Brain microvascular endothelial cell (primary cell): Measurements from ENCODE around the gene TUT7.
A peak's percentile ranks its signal among the peaks of the same experiment; 100 is the strongest.

ENCODE experiments used
- DNase-seq: peaks from one replicate; pipeline ENCODE4 v3.0.0-alpha.2; 2020
- H3K27ac ChIP-seq: fragments of 250-450 bp; sonication (Bioruptor Pico); 2 replicates; pipeline ENCODE4 v1.5.1; 2020; ENCODE audit warnings: mild to moderate bottlenecking, moderate library complexity
- H3K27me3 ChIP-seq: fragments of 250-450 bp; sonication (Bioruptor Pico); replicated peaks from 2 replicates; pipeline ENCODE4 v1.5.1; 2020; ENCODE audit warnings: mild to moderate bottlenecking
- H3K36me3 ChIP-seq: fragments of 250-450 bp; sonication (Bioruptor Pico); replicated peaks from 2 replicates; pipeline ENCODE4 v1.5.1; 2020; ENCODE audit warnings: mild to moderate bottlenecking
- H3K4me3 ChIP-seq: 2 replicates; pipeline ENCODE4 v1.5.1; 2011; ENCODE audit warnings: low read depth, mild to moderate bottlenecking, control low read depth, low read length, moderate library complexity
- CTCF ChIP-seq: IDR thresholded peaks from 2 replicates; pipeline ENCODE4 v1.5.1; 2011; ENCODE audit warnings: low read depth, mild to moderate bottlenecking, moderate library complexity, low read length, control low read depth, inconsistent platforms; ENCODE audit errors: missing control alignments
- in situ Hi-C: cut with HindIII; loops from 2 replicates; pipeline ENCODE4 v1.10.0; 2017; ENCODE audit warnings: low sequenced_read_pairs, low pct_ligation_motif_present

The TUT7 gene

GRCh38 chr9:86351880-86352279, 2.3 kb downstream of the TUT7 start:
- Histone ChIP-seq H3K27me3 (no peaks in the 10 kb centered on the region), H3K27ac (no peak overlapping the region), H3K36me3 (peaks cover 2% of the 10 kb centered on the region), H3K4me3 (peak overlapping the region; percentile 97)
- in situ Hi-C loops: no loop called here
- DNase-seq: no peak
- TF ChIP-seq CTCF: no peak

GRCh38 chr9:86350006-86350760, 4.0 kb downstream of the TUT7 start:
- H3K27ac ChIP-seq: no peak overlapping the region
- in situ Hi-C loops: no loop called here
- H3K4me3 ChIP-seq: no peak overlapping the region
- no peaks in the 10 kb centered on the region for H3K27me3 ChIP-seq
- no peak for DNase-seq
- H3K36me3 ChIP-seq: peaks cover 9% of the 10 kb centered on the region
- no peak for TF ChIP-seq CTCF

- Histone ChIP-seq H3K27me3 (no peaks in the 10 kb centered on the region), H3K4me3 (no peak overlapping the region), H3K27ac (no peak overlapping the region), H3K36me3 (peaks cover 9% of the 10 kb centered on the region)
- DNase-seq: no peak
- in situ Hi-C loops: no loop called here
- TF ChIP-seq CTCF: no peak
Measured at GRCh38 chr9:86349271-86349670, 4.9 kb downstream of the TUT7 start.

- no peak for DNase-seq
- no peak for TF ChIP-seq CTCF
- no peak overlapping the region for H3K27ac ChIP-seq
- in situ Hi-C loops: no loop called here
- no peak overlapping the region for H3K4me3 ChIP-seq
- no peaks in the 10 kb centered on the region for H3K27me3 ChIP-seq
- peaks cover 9% of the 10 kb centered on the region for H3K36me3 ChIP-seq
Measured at GRCh38 chr9:86347991-86348390, 6.2 kb downstream of the TUT7 start.

- Histone ChIP-seq H3K27ac (no peak overlapping the region), H3K4me3 (no peak overlapping the region), H3K27me3 (no peaks in the 10 kb centered on the region), H3K36me3 (peaks cover 20% of the 10 kb centered on the region)
- DNase-seq: no peak
- no peak for TF ChIP-seq CTCF
- in situ Hi-C loops: no loop called here
Measured at GRCh38 chr9:86344818-86345217, 9.4 kb downstream of the TUT7 start.

- in situ Hi-C loops: no loop called here
- peaks cover 38% of the 10 kb centered on the region for H3K36me3 ChIP-seq
- no peak for DNase-seq
Measured at GRCh38 chr9:86342269-86342668, 11.9 kb downstream of the TUT7 start.

More at GRCh38 chr9:86342269-86342668, 11.9 kb downstream of the TUT7 start:
- no peaks in the 10 kb centered on the region for H3K27me3 ChIP-seq
- no peak for TF ChIP-seq CTCF
- no peak overlapping the region for H3K4me3 ChIP-seq
- no peak overlapping the region for H3K27ac ChIP-seq
